Measurements from ENCODE around the gene MISP3.

- TF ChIP-seq CTCF (optimal IDR thresholded peaks at IDR 0.05 in 1 of 3, IDR thresholded peaks at IDR 0.05 in 1 of 3, conservative IDR thresholded peaks at IDR 0.05 in 1 of 3; ENCODE audit: extremely low read depth in 1 of 3, insufficient read depth in 2 of 3, low read length in 3 of 3) (no peak), EZH2 (IDR thresholded peaks at IDR 0.05; ENCODE audit: low read length) (no peak)
Observed at GRCh38 chr19:14078411-14078810, 5.8 kb downstream of the MISP3 start.
